H1 (cell line): ENCODE results near the gene ABCB7. TPM values are rescaled to one million over a fixed set of nuclear protein-coding genes. Genes with fewer than 3 reads are reported as not detected.

Experiments
- ASH2L ChIP-seq: fragments of 200-600, 300-600 bp; sonication (generic); IDR thresholded peaks from one replicate; pipeline ENCODE4 v1.7.1; 2017; ENCODE audit warnings: low read length
- BRCA1 ChIP-seq: IDR thresholded peaks from 2 replicates; pipeline ENCODE4 v1.6.1; 2012; ENCODE audit warnings: low read depth, low read length, improper control_type of control experiment
- EP300 ChIP-seq, 2 experiments: IDR thresholded peaks; 1 replicate in 1 of 2; 2 replicates in 1 of 2; pipeline ENCODE4 v1.6.1; 2011 to 2012; ENCODE audit warnings: low read depth in 2 of 2, low read length in 2 of 2, mild to moderate bottlenecking in 2 of 2, borderline replicate concordance in 1 of 2, inconsistent platforms in 1 of 2, moderate library complexity in 1 of 2
- EZH2 ChIP-seq: fragments of 200-600 bp; sonication (generic); IDR thresholded peaks from 2 replicates; pipeline ENCODE4 v1.7.1; 2012; ENCODE audit warnings: low read depth, mild to moderate bottlenecking, moderate library complexity, low read length, inconsistent platforms; ENCODE audit not compliant: severe bottlenecking
- KDM4A ChIP-seq: IDR thresholded peaks from one replicate; pipeline ENCODE4 v1.7.1; 2012; ENCODE audit warnings: low read depth, mild to moderate bottlenecking, moderate library complexity, low read length, inconsistent platforms; ENCODE audit not compliant: severe bottlenecking
- MAFK ChIP-seq: IDR thresholded peaks from 2 replicates; pipeline ENCODE4 v1.6.1; 2012; ENCODE audit warnings: low read depth, mild to moderate bottlenecking, improper control_type of control experiment, low read length
- MAX ChIP-seq: IDR thresholded peaks from 2 replicates; pipeline ENCODE4 v1.6.1; 2012; ENCODE audit warnings: inconsistent platforms
- PHF8 ChIP-seq: fragments of 200-600 bp; sonication (generic); conservative IDR thresholded peaks from 2 replicates; pipeline ENCODE4 v1.7.1; 2012; ENCODE audit warnings: low read depth, mild to moderate bottlenecking, inconsistent platforms, low read length, moderate library complexity
- POLR2AphosphoS5 ChIP-seq: IDR thresholded peaks from 2 replicates; pipeline ENCODE4 v1.6.1; 2011; ENCODE audit warnings: low read depth, low read length
- RAD21 ChIP-seq, 2 experiments: IDR thresholded peaks in 1 of 2; conservative IDR thresholded peaks in 1 of 2; 2 replicates each; pipeline ENCODE4 v1.6.1; 2011; ENCODE audit warnings: low read depth in 2 of 2, low read length in 2 of 2, improper control_type of control experiment in 1 of 2, inconsistent platforms in 1 of 2, mild to moderate bottlenecking in 1 of 2, moderate library complexity in 1 of 2
- RBBP5 ChIP-seq: IDR thresholded peaks from 2 replicates; pipeline ENCODE4 v1.7.1; 2012; ENCODE audit warnings: low read depth, mild to moderate bottlenecking, inconsistent platforms, low read length, moderate library complexity, borderline replicate concordance
- RXRA ChIP-seq: IDR thresholded peaks from 2 replicates; pipeline ENCODE4 v1.6.1; 2011; ENCODE audit warnings: low read depth, mild to moderate bottlenecking, low read length, moderate library complexity; ENCODE audit not compliant: insufficient read depth
- SP2 ChIP-seq: IDR thresholded peaks from 2 replicates; pipeline ENCODE4 v1.6.1; 2012; ENCODE audit warnings: mild to moderate bottlenecking, low read length, inconsistent platforms
- SUZ12 ChIP-seq: fragments of 200-600 bp; sonication (generic); IDR thresholded peaks from 2 replicates; pipeline ENCODE4 v1.6.1; 2012; ENCODE audit warnings: mild to moderate bottlenecking, inconsistent platforms, low read length, moderate library complexity, mixed read lengths
- TAF1 ChIP-seq: IDR thresholded peaks from 2 replicates; pipeline ENCODE4 v1.6.1; 2011; ENCODE audit warnings: mild to moderate bottlenecking, low read depth, low read length
- TAF7 ChIP-seq: optimal IDR thresholded peaks from 2 replicates; pipeline ENCODE3; 2011; ENCODE audit warnings: low read depth, mild to moderate bottlenecking, inconsistent platforms, low read length, moderate library complexity, borderline replicate concordance
- TBP ChIP-seq: IDR thresholded peaks from 2 replicates; pipeline ENCODE4 v1.6.1; 2011; ENCODE audit warnings: low read depth, low read length, improper control_type of control experiment
- YY1 ChIP-seq: IDR thresholded peaks from 2 replicates; pipeline ENCODE4 v1.6.1; 2011; ENCODE audit warnings: low read depth, mild to moderate bottlenecking, low read length
- polyA plus RNA-seq, 7 experiments: library from polyadenylated mRNA; depleted of rRNA in 3 of 7; stranded (reverse) in 5 of 7; unstranded in 2 of 7; fragments of >200 nt in 5 of 7; fragments of 200-250 nt in 2 of 7; gene quantifications; 1 replicate in 5 of 7; 2 replicates in 1 of 7; 4 replicates in 1 of 7; pipeline versions ENCODE4 v1.2.1 to v1.2.3, GENCODE V29; 2011 to 2013; ENCODE audit warnings: missing spikeins in 2 of 7, mixed read lengths in 2 of 7
- total RNA-seq: library from RNA; stranded (reverse); fragmentation: NEBNext Ultra II Directional; extraction: Animal tissue kit (Norgen Biotek cat#: 25700); gene quantifications from 2 replicates; pipeline ENCODE4 v1.2.1, GENCODE V29; 2021
- TF ChIP-seq, protein P1 (sequence below): IDR thresholded peaks from 2 replicates; pipeline ENCODE4 v1.6.1; 2011; ENCODE audit warnings: low read length, improper control_type of control experiment
- TF ChIP-seq, protein P2 (sequence below): IDR thresholded peaks from 2 replicates; pipeline ENCODE4 v1.6.1; 2012; ENCODE audit warnings: low read length, inconsistent platforms

Gene ABCB7
- total and polyA plus RNA-seq, 2 of the 8 experiments (the other 6 are each of a cell fraction or from before 2014, with no cell fraction given) = 24.3 to 43.3 TPM

- TF ChIP-seq TBP (peak; percentile 78), YY1 (peak; percentile 90), RBBP5 (no peak), PHF8 (peak; percentile 67; the same call in 1 of the 2 replicates), KDM4A (no peak), TAF1 (peak; percentile 91), MAX (no peak), RAD21 (IDR thresholded peaks at IDR 0.05 in 1 of 2, conservative IDR thresholded peaks at IDR 0.05 in 1 of 2; ENCODE audit: low read depth in 2 of 2, low read length in 2 of 2) (peak in 1 of 2 experiments; percentile 19; a peak in 2 of 4 replicates), ASH2L (peak; percentile 64), POLR2AphosphoS5 (peak; percentile 56; the same call in 1 of the 2 replicates), SUZ12 (no peak), EZH2 (no peak), RXRA (no peak), SP2 (peak; percentile 26; the same call in 1 of the 2 replicates), BRCA1 (no peak), MAFK (no peak), EP300 (IDR thresholded peaks at IDR 0.05; ENCODE audit: borderline replicate concordance in 1 of 2, low read depth in 2 of 2, low read length in 2 of 2) (no peak), TAF7 (peak; percentile 75)
- TF ChIP-seq, protein P1, sequence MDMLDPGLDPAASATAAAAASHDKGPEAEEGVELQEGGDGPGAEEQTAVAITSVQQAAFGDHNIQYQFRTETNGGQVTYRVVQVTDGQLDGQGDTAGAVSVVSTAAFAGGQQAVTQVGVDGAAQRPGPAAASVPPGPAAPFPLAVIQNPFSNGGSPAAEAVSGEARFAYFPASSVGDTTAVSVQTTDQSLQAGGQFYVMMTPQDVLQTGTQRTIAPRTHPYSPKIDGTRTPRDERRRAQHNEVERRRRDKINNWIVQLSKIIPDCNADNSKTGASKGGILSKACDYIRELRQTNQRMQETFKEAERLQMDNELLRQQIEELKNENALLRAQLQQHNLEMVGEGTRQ = no peak
- TF ChIP-seq, protein P2, sequence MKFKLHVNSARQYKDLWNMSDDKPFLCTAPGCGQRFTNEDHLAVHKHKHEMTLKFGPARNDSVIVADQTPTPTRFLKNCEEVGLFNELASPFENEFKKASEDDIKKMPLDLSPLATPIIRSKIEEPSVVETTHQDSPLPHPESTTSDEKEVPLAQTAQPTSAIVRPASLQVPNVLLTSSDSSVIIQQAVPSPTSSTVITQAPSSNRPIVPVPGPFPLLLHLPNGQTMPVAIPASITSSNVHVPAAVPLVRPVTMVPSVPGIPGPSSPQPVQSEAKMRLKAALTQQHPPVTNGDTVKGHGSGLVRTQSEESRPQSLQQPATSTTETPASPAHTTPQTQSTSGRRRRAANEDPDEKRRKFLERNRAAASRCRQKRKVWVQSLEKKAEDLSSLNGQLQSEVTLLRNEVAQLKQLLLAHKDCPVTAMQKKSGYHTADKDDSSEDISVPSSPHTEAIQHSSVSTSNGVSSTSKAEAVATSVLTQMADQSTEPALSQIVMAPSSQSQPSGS = no peak
Measured at GRCh38 chrX:75155827-75156525, at the start of gene ABCB7 (continued).
